ENCODE measurements around the gene TIMM21.

Gene TIMM21

GRCh38 chr18:74191577-74191976, 43.3 kb downstream of the TIMM21 start:
- DNase-seq (ENCODE audit: low spot score): no peak

- DNase-seq (ENCODE audit: low spot score): no peak
Measured at GRCh38 chr18:74194691-74195090, 46.4 kb downstream of the TIMM21 start.

DNA sequence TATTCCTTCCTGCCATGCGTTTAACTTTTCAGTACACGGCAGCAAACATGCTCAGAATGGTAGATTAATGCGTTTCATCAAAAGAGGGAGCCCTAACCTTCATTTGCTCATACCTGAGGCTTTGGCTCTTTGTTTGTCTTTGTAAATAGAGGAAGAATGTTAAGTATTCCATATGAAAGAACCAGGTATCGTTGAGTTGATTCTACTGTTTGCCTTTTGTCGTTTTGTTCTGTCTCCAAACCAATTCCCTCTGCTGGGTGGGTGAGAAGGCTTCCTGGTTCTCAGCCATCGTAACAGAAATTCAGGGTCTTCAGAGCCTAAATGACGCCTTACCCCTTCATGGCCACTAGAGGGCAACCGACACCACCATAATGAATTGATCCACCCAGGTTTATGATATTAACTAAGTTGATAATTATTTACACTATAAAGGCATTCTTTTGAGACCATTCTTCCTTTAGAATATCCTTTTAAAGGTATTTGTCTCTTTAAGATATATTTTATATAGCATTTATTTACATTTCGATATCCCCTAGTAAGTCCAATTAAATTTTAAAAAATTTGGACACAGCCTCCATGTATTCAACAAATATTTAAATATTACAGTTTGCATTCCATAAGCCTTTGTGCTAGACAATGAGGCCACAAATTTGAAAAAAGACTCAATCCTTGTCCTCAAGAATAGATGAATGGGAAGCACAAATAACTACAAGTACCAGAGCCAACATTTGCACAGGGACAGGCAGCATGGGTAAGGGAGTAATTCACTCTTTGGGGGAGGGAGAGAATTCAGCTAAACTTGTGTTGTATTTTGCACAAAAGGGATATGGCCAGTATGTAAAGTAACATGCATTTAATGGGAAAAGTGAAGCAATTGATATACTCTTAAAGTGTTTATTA, 48.1 kb downstream of the TIMM21 start:
- DNase-seq (ENCODE audit: low spot score): peak; percentile 72

- no peak for DNase-seq (ENCODE audit: low spot score)
Measured at GRCh38 chr18:74197705-74198341, 49.5 kb downstream of the TIMM21 start.

DNA sequence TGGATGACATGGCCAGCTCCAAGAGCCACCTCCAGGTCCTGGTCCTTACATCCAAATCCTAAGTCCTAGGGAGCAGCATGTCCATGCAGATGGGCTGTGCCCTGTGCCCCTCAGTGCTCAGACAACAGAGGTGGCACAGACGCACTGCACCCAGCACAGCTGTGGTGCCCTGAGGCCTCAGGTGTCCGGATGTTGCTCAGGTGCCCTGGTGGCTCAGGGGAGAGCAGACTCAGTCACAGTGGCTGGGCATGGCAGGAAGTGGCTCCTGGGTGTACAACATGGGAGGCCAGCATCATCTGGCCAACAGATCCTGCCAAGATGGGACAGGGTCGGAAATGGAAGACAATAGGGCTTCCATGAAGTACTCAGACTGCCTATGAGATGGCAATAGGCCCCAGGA, 50.1 kb downstream of the TIMM21 start:
- no peak for DNase-seq (ENCODE audit: low spot score)

GRCh38 chr18:74200780-74201179, 52.5 kb downstream of the TIMM21 start:
- no peak for DNase-seq (ENCODE audit: low spot score)

DNA sequence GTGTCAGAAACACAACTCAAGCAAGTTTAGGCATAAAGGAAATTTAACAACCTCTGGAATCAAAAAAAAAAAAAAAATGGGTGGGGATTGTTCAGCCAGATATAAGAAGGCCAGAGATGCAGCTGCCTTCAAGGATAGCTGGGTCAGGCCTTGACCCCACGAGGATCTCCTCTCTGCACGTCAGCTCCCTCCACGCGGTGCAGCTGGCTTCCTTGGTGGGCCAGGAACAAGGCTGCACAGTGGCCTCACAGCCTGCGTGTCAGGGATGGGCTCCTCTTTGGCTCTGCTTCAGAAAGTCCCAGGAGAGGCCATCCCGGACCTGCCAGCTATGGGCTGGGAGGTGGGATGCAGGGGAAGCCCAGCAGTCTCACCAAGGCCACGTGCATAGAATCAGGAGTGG, 55.5 kb downstream of the TIMM21 start:
- DNase-seq (ENCODE audit: low spot score): no peak

DNA sequence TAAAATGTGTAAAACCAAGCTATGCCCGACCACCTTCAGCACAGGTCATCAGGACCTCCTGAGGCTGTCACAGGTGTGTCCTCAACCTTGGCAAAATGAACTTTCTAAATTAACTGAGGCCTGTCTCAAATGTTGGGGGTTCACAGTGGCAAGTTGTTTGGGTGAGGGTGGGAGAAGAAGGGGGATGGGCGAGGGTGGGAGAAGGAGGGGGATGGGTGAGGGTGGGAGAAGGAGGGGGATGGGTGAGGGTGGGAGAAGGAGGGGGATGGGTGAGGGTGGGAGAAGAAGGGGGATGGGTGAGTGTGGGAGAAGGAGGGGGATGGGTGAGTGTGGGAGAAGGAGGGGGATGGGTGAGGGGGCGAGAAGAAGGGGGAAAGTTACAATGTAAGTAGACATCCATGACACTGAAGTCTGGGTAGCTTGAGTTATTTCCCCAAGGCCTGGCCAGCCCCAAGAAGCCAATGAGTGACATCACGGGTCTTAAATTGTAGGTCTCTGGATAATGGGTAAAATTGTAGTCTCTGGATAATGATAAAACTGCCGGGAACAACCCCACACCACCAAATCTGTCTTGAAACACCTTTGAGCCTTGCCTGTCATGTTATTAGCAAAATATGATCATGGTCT, 56.3 kb downstream of the TIMM21 start:
- DNase-seq (ENCODE audit: low spot score): no peak
